Measurements from ENCODE around the gene POLDIP2. TPM values are rescaled to one million over a fixed set of nuclear protein-coding genes. Genes with fewer than 3 reads are reported as not detected.

Gene POLDIP2
- total RNA-seq, 4 donors from 2014 or later: 217 to 281 (median 237) TPM

- in situ Hi-C loops (cut with MboI; ENCODE audit: low sequenced_read_pairs in 4 of 4): loop anchor here in 1 of 4 donors (25.0 kb wide), 1 partner anchor 598 kb away; the partner anchor contains the start of gene PHF12
- Histone ChIP-seq H3K27ac (no peak overlapping the region), H3K4me1 (no peaks in the 10 kb centered on the region), H3K36me3 (peaks cover 0 to 58% of the 10 kb centered on the region in 2 donors), H3K4me3 (no peak overlapping the region), H3K9me3 (no peaks in the 10 kb centered on the region), H3K27me3 (no peaks in the 10 kb centered on the region)
- intact Hi-C loops (cut with DNase I; ENCODE audit: low total_unique reads): no loop called here
- ATAC-seq (no peak), DNase-seq (no peak)
- no peak for TF ChIP-seq POLR2A (IDR thresholded peaks at IDR 0.05)
- TF ChIP-seq, protein P1, sequence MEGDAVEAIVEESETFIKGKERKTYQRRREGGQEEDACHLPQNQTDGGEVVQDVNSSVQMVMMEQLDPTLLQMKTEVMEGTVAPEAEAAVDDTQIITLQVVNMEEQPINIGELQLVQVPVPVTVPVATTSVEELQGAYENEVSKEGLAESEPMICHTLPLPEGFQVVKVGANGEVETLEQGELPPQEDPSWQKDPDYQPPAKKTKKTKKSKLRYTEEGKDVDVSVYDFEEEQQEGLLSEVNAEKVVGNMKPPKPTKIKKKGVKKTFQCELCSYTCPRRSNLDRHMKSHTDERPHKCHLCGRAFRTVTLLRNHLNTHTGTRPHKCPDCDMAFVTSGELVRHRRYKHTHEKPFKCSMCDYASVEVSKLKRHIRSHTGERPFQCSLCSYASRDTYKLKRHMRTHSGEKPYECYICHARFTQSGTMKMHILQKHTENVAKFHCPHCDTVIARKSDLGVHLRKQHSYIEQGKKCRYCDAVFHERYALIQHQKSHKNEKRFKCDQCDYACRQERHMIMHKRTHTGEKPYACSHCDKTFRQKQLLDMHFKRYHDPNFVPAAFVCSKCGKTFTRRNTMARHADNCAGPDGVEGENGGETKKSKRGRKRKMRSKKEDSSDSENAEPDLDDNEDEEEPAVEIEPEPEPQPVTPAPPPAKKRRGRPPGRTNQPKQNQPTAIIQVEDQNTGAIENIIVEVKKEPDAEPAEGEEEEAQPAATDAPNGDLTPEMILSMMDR (IDR thresholded peaks at IDR 0.05 in 4 of 5, conservative IDR thresholded peaks at IDR 0.05 in 1 of 5): no peak
Measured at GRCh38 chr17:28363776-28364650, 6.7 kb upstream of the POLDIP2 start.

DNA sequence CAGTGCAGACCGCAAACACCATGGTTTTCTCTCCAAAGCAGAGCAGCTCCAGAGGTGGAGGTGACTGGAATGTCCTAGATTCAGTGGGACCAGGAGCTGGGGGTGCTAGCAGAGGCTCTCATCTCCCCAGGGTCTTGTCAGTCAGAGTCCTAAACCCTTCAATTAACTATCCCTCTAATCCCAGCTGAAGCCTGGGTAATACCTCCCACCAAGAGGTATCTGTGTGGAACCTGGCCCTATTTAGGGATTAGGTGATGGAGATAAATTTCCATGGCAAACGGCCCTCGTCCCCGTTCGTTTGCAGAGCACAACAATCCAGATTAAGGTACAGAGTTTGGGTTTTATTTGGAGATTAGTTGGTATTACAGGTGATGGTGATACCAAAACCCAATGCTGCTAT lies 5.9 kb upstream of the POLDIP2 start:
- Histone ChIP-seq H3K4me3 (no peak overlapping the region), H3K27me3 (no peaks in the 10 kb centered on the region), H3K9me3 (no peaks in the 10 kb centered on the region), H3K4me1 (peaks cover 5 to 7% of the 10 kb centered on the region in 2 donors), H3K36me3 (peaks cover 0 to 59% of the 10 kb centered on the region in 2 donors), H3K27ac (no peak overlapping the region)
- no peak for DNase-seq
- no peak for ATAC-seq
- intact Hi-C loops (cut with DNase I; ENCODE audit: low total_unique reads) (no loop called here), in situ Hi-C loops (cut with MboI; ENCODE audit: low sequenced_read_pairs in 4 of 4) (loop anchor here in 1 of 4 donors (25.0 kb wide), 1 partner anchor 599 kb away; the partner anchor contains the start of gene PHF12)
- TF ChIP-seq, protein P1 (IDR thresholded peaks at IDR 0.05 in 4 of 5, conservative IDR thresholded peaks at IDR 0.05 in 1 of 5): no peak
- TF ChIP-seq POLR2A (IDR thresholded peaks at IDR 0.05): no peak

- no peaks in the 10 kb centered on the region for H3K27me3 ChIP-seq
- H3K27ac ChIP-seq: peak overlapping the region; percentile 94 to 97 (median 96)
- DNase-seq (no peak), ATAC-seq (no peak)
- H3K4me1 ChIP-seq: peaks cover 24 to 26% of the 10 kb centered on the region in 2 donors
- intact Hi-C loops (cut with DNase I; ENCODE audit: low total_unique reads): loop anchor here (1.0 to 5.0 kb wide), 4 partner anchors 13 to 594 kb away; partner anchors contain the start of genes IFT20, PHF12, SARM1 and TMEM97
- in situ Hi-C loops (cut with MboI; ENCODE audit: low sequenced_read_pairs in 4 of 4): loop anchor here in 1 of 4 donors (25.0 kb wide), 1 partner anchor 604 kb away; the partner anchor contains the start of gene PHF12
- no peaks in the 10 kb centered on the region for H3K9me3 ChIP-seq
- peak overlapping the region; percentile 88 to 98 (median 94) for H3K4me3 ChIP-seq
- TF ChIP-seq POLR2A (IDR thresholded peaks at IDR 0.05): no peak
- TF ChIP-seq, protein P1 (IDR thresholded peaks at IDR 0.05 in 4 of 5, conservative IDR thresholded peaks at IDR 0.05 in 1 of 5): no peak
- H3K36me3 ChIP-seq: peaks cover 4 to 65% of the 10 kb centered on the region in 2 donors
Measured at GRCh38 chr17:28357901-28358197, 522 bp upstream of the POLDIP2 start.

GRCh38 chr17:28350271-28350670 lies 7.1 kb downstream of the POLDIP2 start:
- TF ChIP-seq, protein P1 (IDR thresholded peaks at IDR 0.05 in 4 of 5, conservative IDR thresholded peaks at IDR 0.05 in 1 of 5): no peak
- ATAC-seq: no peak

More at GRCh38 chr17:28350271-28350670, 7.1 kb downstream of the POLDIP2 start:
- no peak for DNase-seq
- Histone ChIP-seq H3K27ac (no peak overlapping the region), H3K4me3 (no peak overlapping the region), H3K9me3 (no peaks in the 10 kb centered on the region), H3K4me1 (peaks cover 1% of the 10 kb centered on the region in 2 donors), H3K36me3 (peaks cover 6 to 99% of the 10 kb centered on the region in 2 donors), H3K27me3 (no peaks in the 10 kb centered on the region)
- intact Hi-C loops (cut with DNase I; ENCODE audit: low total_unique reads): no loop called here
- in situ Hi-C loops (cut with MboI; ENCODE audit: low sequenced_read_pairs in 4 of 4): loop anchor here in 1 of 4 donors (25.0 kb wide), 1 partner anchor 612 kb away; the partner anchor contains the start of gene PHF12
